OCI-M1 (cell line): Measurements from ENCODE around the gene PDLIM5.

Source experiments
- DNase-seq: peaks from one replicate; lab custom pipeline; 2025; lab: John Stamatoyannopoulos, UW

The PDLIM5 gene

DNA sequence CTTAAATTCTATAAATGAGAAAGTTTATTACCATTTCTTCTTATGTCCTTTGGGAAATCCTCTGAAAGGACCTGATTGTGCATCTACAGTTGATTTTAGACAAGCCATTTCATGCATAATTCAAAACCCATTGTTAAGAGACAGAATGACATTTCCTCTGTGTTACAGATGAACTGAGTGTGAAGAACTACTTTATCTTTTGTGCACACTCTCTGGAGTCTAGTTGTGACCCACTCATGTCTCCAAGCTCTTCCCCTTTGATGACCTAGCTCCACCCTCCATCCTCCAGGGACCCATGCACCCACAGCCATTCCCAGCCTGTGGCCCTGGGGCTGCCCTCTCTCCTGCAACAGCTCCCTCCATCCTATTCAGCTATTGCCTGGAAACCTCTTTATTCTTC lies 248.6 kb downstream of the PDLIM5 start:
- no peak for DNase-seq

DNA sequence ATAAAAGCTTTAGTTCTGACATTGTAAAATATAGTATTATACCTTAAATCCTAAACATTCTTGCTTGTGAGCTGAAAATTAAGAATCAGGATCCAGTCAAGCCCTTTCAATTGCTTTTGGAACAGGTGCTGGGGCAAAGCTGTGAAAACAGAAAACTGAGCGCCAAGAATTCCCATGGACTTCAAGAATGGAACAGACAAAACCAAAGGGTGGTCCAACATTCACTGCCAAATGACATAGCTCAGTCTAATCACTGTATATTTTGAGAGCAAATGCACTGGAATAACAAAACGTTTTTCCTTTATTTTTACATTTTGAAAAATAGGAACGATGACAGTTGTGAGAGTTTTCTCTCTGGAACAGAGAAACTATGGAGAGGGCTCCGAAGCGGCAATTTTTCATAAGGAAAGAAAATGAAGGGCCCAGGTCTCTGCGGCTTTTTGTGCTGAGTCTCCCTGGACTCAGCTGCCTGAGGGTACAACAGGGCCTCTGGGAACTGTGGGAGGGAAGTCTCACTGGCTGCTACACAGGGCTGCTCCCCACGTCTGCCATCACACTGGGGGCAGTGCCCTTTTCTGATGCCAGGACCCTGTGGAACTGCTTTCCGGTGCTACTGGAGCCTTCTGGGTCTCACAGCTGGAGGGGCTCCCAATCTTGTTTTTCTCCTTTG lies 250.0 kb downstream of the PDLIM5 start:
- no peak for DNase-seq

DNA sequence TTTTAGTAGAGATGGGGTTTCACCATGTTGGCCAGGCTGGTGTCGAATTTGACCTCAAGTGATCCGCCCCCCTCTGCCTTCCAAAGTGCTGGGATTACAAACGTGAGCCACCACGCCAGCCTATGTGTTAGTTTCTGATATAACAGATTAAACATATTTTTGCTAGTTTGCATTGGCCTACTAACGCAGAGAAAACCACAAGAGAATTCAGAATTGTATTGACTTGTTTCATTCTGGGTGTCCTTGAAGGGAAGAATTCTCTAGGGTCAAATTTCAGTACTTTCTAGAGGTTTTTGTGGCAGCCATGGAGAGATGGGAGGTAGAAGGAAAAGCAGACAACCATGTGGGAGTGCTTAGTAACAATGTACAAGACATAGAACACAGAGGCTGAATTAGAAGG lies 259.9 kb downstream of the PDLIM5 start:
- DNase-seq: no peak

DNA sequence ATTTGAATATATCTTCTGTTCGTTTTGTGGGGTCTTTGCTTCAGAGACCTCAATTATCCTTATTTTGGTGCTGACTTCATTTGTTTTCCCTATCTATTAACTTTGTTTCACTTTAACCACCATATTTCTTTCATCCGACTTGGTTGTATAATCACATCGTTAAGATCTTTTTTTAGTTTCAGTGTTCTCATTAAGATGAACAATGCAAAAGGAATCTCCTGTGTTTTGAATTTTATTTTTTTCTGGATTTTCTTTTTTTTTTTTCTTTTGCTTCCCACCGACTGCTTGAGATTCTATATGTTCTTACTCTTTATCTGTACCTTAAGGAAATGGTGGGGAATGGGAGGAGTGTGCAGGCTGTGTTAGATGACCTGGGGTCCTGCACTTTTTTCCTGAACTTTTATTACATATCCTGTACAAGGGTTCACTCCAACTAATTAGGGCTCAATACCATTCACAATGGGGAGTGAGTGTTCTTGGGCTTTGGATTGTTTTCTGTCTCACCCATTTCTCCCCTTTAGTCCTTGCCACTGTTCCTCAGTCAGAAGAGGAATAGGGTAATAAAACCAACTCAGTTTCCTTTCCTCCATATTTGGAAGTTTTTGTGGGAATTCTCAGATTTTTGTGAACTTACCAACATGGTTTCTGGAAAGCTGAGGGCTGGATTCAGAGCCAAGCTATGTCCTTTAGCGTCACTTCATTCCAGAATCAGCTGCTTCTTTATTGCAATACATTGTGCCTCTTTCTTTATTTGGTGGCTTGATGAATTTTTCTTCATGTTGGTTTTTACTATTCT lies 262.8 kb downstream of the PDLIM5 start:
- no peak for DNase-seq

DNA sequence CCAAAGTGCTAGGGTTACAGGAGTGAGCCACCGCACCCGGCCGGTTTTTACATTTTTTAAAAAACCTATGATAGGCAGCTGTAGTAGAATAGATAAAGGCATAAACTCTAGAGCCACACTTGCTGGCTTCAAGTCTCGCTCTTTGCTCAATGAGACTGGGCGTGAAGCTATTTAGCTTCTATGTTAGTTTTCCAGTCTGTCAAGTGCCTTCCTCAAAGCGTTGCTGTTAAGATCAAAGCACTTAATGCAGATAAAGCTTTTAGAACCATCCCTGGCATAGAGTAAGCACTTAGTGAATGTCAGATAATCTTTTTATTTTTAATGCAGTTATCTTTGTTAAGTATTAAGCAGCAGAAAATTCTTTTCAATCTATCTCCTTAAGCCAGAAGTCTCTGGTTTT lies 264.0 kb downstream of the PDLIM5 start:
- DNase-seq: no peak
